AG04450 (cell line): Measurements from ENCODE around the gene THADA. TPM values are rescaled to one million over a fixed set of nuclear protein-coding genes. Genes with fewer than 3 reads are reported as not detected.
"Not testable (repeated sequence)": the region's sequence is repeated elsewhere in the genome, so short reads cannot be mapped to it uniquely, and the experiment has no call there.

Experiments
- CTCF ChIA-PET: fragments of 300-600, 350-600 bp; formaldehyde crosslinking; extraction: SDS; loops from one replicate; lab custom pipeline; 2022; ENCODE audit warnings: antibody characterized with exemption, inconsistent platforms; lab: Charles Lee
- POLR2A ChIA-PET: fragments of 350-600 bp; formaldehyde crosslinking; extraction: SDS; loops from one replicate; lab custom pipeline; 2021; ENCODE audit warnings: antibody characterized with exemption, inconsistent platforms; lab: Yijun Ruan, JAX
- DNase-seq: peaks from one replicate; pipeline ENCODE4 v3.0.0-alpha.2; 2011; ENCODE audit warnings: low read depth, low spot score
- H3K27ac ChIP-seq: one replicate; pipeline ENCODE4 v1.5.1; 2012; ENCODE audit warnings: low read depth, low read length, control low read depth
- H3K27me3 ChIP-seq: one replicate; pipeline ENCODE4 v1.6.0; 2012; ENCODE audit warnings: low read length; ENCODE audit not compliant: control insufficient read depth, insufficient read depth
- H3K4me3 ChIP-seq: 2 replicates; pipeline ENCODE4 v1.5.1; 2011; ENCODE audit warnings: mild to moderate bottlenecking, low read depth, low read length, control low read depth
- H3K9me3 ChIP-seq: 2 replicates; pipeline ENCODE4 v1.5.1; 2012; ENCODE audit warnings: low read length; ENCODE audit not compliant: control insufficient read depth, insufficient read depth
- CTCF ChIP-seq: IDR thresholded peaks from 2 replicates; pipeline ENCODE4 v1.5.1; 2011; ENCODE audit warnings: low read depth, low read length, control low read depth, inconsistent platforms
- polyA plus RNA-seq: library from polyadenylated mRNA; depleted of rRNA; stranded (reverse); fragments of >200 nt; gene quantifications from 2 replicates; pipeline ENCODE4 v1.2.3, GENCODE V29; 2011

The THADA gene
- polyA plus RNA-seq, 1 experiment, result 15.0 TPM

GRCh38 chr2:43610361-43610760 lies 14.5 kb upstream of the THADA start:
- no peak for DNase-seq
- no peak for TF ChIP-seq CTCF
- no peak overlapping the region for H3K4me3 ChIP-seq
- H3K27ac ChIP-seq, result no peak overlapping the region
- CTCF ChIA-PET, result interaction anchor here (0.6 to 1.5 kb wide), 4 partner anchors 22 to 814 kb away, joined by 3 to 5 read pairs (median 4); no protein-coding TSS in a partner anchor
- H3K9me3 ChIP-seq, result no peaks in the 10 kb centered on the region
- POLR2A ChIA-PET, result no interaction called here
- no peaks in the 10 kb centered on the region for H3K27me3 ChIP-seq

- H3K4me3 ChIP-seq, result no peak overlapping the region
- DNase-seq, result no peak
- CTCF ChIA-PET, result interaction anchor here (1.1 kb wide), 2 partner anchors 23 to 781 kb away, joined by 5 to 9 read pairs; no protein-coding TSS in a partner anchor
- H3K9me3 ChIP-seq, result no peaks in the 10 kb centered on the region
- TF ChIP-seq CTCF, result peak; percentile 68
- POLR2A ChIA-PET, result no interaction called here
- H3K27ac ChIP-seq, result no peak overlapping the region
- H3K27me3 ChIP-seq, result no peaks in the 10 kb centered on the region
Observed at GRCh38 chr2:43609290-43609918, 13.6 kb upstream of the THADA start.

GRCh38 chr2:43605851-43606250 lies 10.0 kb upstream of the THADA start:
- ChIA-PET CTCF (interaction anchor here (0.6 to 1.6 kb wide), 11 partner anchors 9 to 776 kb away, joined by 3 to 7 read pairs (median 4); partner anchors contain the start of gene THADA), POLR2A (interaction anchor here (2.2 kb wide), 1 partner anchor 10 kb away, joined by 18 read pairs; the partner anchor contains the start of gene THADA)
- TF ChIP-seq CTCF, result no peak
- Histone ChIP-seq H3K4me3 (no peak overlapping the region), H3K9me3 (no peaks in the 10 kb centered on the region), H3K27me3 (no peaks in the 10 kb centered on the region), H3K27ac (no peak overlapping the region)
- no peak for DNase-seq

- Histone ChIP-seq H3K9me3 (no peaks in the 10 kb centered on the region), H3K4me3 (no peak overlapping the region), H3K27ac (no peak overlapping the region), H3K27me3 (no peaks in the 10 kb centered on the region)
- POLR2A ChIA-PET, result interaction anchor here (2.2 kb wide), 1 partner anchor 9 kb away, joined by 18 read pairs; the partner anchor contains the start of gene THADA
- no peak for DNase-seq
- CTCF ChIA-PET, result interaction anchor here (0.5 to 1.6 kb wide), 20 partner anchors 8 to 1034 kb away, joined by 3 to 7 read pairs (median 3); partner anchors contain the start of gene THADA
- peak; percentile 74 for TF ChIP-seq CTCF
Observed at GRCh38 chr2:43605079-43605655, 9.3 kb upstream of the THADA start.

GRCh38 chr2:43604674-43605073 lies 8.8 kb upstream of the THADA start:
- POLR2A ChIA-PET, result interaction anchor here (2.2 kb wide), 1 partner anchor 8 kb away, joined by 18 read pairs; the partner anchor contains the start of gene THADA
- Histone ChIP-seq H3K9me3 (no peaks in the 10 kb centered on the region), H3K27me3 (no peaks in the 10 kb centered on the region), H3K4me3 (no peak overlapping the region), H3K27ac (no peak overlapping the region)
- CTCF ChIA-PET, result interaction anchor here (0.5 to 1.6 kb wide), 12 partner anchors 8 to 354 kb away, joined by 3 to 7 read pairs (median 3); partner anchors contain the start of gene THADA
- no peak for TF ChIP-seq CTCF
- DNase-seq, result no peak

GRCh38 chr2:43600596-43600995 lies 4.8 kb upstream of the THADA start:
- POLR2A ChIA-PET, CTCF ChIA-PET, DNase-seq: not testable (repeated sequence)

More at GRCh38 chr2:43600596-43600995, 4.8 kb upstream of the THADA start:
- H3K9me3 ChIP-seq, H3K4me3 ChIP-seq, H3K27me3 ChIP-seq, H3K27ac ChIP-seq: not testable (repeated sequence)
